ENCODE results near the gene COG6. TPM values are rescaled to one million over a fixed set of nuclear protein-coding genes. Genes with fewer than 3 reads are reported as not detected.

The COG6 gene
- polyA plus RNA-seq, 1 experiment, result 48.6 TPM

GRCh38 chr13:39692660-39693438 lies 37.4 kb downstream of the COG6 start:
- H3K27ac ChIP-seq (ENCODE audit: low read depth, low read length), result peak overlapping the region; percentile 65
- POLR2A ChIA-PET, result interaction anchor here (0.6 kb wide), 1 partner anchor 991 kb away, joined by 6 read pairs; no protein-coding TSS in a partner anchor
- no peak overlapping the region; the same call in 1 of the 2 replicates for H3K4me3 ChIP-seq (ENCODE audit: low read depth, low read length)
- TF ChIP-seq, protein P1, sequence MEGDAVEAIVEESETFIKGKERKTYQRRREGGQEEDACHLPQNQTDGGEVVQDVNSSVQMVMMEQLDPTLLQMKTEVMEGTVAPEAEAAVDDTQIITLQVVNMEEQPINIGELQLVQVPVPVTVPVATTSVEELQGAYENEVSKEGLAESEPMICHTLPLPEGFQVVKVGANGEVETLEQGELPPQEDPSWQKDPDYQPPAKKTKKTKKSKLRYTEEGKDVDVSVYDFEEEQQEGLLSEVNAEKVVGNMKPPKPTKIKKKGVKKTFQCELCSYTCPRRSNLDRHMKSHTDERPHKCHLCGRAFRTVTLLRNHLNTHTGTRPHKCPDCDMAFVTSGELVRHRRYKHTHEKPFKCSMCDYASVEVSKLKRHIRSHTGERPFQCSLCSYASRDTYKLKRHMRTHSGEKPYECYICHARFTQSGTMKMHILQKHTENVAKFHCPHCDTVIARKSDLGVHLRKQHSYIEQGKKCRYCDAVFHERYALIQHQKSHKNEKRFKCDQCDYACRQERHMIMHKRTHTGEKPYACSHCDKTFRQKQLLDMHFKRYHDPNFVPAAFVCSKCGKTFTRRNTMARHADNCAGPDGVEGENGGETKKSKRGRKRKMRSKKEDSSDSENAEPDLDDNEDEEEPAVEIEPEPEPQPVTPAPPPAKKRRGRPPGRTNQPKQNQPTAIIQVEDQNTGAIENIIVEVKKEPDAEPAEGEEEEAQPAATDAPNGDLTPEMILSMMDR (IDR thresholded peaks at IDR 0.05; ENCODE audit: low read depth, low read length), result no peak
- CTCF ChIA-PET, result interaction anchor here (1.0 to 1.8 kb wide), 5 partner anchors 9 to 1122 kb away, joined by 3 to 8 read pairs (median 5); no protein-coding TSS in a partner anchor
- H3K9me3 ChIP-seq (ENCODE audit: control insufficient read depth, insufficient read depth, low read length), result no peaks in the 10 kb centered on the region
- no peaks in the 10 kb centered on the region for H3K27me3 ChIP-seq (ENCODE audit: control insufficient read depth, insufficient read depth, low read length)
- no peak for DNase-seq (ENCODE audit: low read depth, low spot score)

GRCh38 chr13:39699274-39699673 lies 43.8 kb downstream of the COG6 start:
- no peaks in the 10 kb centered on the region for H3K27me3 ChIP-seq (ENCODE audit: control insufficient read depth, insufficient read depth, low read length)
- POLR2A ChIA-PET, result no interaction called here
- CTCF ChIA-PET, result interaction anchor here (1.5 kb wide), 1 partner anchor 83 kb away, joined by 4 read pairs; no protein-coding TSS in a partner anchor
- no peak overlapping the region for H3K4me3 ChIP-seq (ENCODE audit: low read depth, low read length)
- TF ChIP-seq, protein P1 (IDR thresholded peaks at IDR 0.05; ENCODE audit: low read depth, low read length), result no peak
- no peak overlapping the region for H3K27ac ChIP-seq (ENCODE audit: low read depth, low read length)
- H3K9me3 ChIP-seq (ENCODE audit: control insufficient read depth, insufficient read depth, low read length), result no peaks in the 10 kb centered on the region
- DNase-seq (ENCODE audit: low read depth, low spot score), result no peak

GRCh38 chr13:39712626-39713025 lies 57.2 kb downstream of the COG6 start:
- Histone ChIP-seq H3K4me3 (ENCODE audit: low read depth, low read length) (no peak overlapping the region), H3K9me3 (ENCODE audit: control insufficient read depth, insufficient read depth, low read length) (peaks cover 2% of the 10 kb centered on the region; the same call in 1 of the 2 replicates), H3K27me3 (ENCODE audit: control insufficient read depth, insufficient read depth, low read length) (no peaks in the 10 kb centered on the region), H3K27ac (ENCODE audit: low read depth, low read length) (no peak overlapping the region)
- CTCF ChIA-PET, result no interaction called here
- POLR2A ChIA-PET, result no interaction called here
- TF ChIP-seq, protein P1 (IDR thresholded peaks at IDR 0.05; ENCODE audit: low read depth, low read length), result no peak
- no peak for DNase-seq (ENCODE audit: low read depth, low spot score)

DNA sequence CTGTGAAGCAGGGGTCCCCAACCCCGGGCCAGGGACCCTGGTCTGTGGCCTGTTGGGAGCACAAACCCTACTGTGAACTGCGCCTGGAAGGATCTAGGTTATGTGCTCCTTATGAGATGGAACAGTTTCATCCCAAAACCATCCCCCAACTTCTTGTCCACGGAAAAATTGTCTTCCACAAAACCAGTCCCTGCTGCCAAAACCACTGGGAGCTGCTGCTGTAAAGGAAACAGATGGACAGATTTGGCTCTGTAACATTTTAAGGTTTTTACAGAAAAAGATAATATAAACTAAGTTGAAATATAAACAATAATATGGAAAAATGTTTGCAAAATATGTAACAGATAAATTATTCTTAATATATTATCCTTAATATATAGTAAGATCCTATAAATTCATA lies 73.7 kb downstream of the COG6 start:
- H3K4me3 ChIP-seq (ENCODE audit: low read depth, low read length), result no peak overlapping the region
- H3K9me3 ChIP-seq (ENCODE audit: control insufficient read depth, insufficient read depth, low read length), result no peaks in the 10 kb centered on the region
- H3K27me3 ChIP-seq (ENCODE audit: control insufficient read depth, insufficient read depth, low read length), result no peaks in the 10 kb centered on the region
- CTCF ChIA-PET, result no interaction called here
- POLR2A ChIA-PET, result no interaction called here
- no peak for DNase-seq (ENCODE audit: low read depth, low spot score)
- H3K27ac ChIP-seq (ENCODE audit: low read depth, low read length), result no peak overlapping the region
- TF ChIP-seq, protein P1 (IDR thresholded peaks at IDR 0.05; ENCODE audit: low read depth, low read length), result no peak

- ChIA-PET POLR2A (no interaction called here), CTCF (interaction anchor here (1.4 kb wide), 1 partner anchor 208 kb away, joined by 3 read pairs; no protein-coding TSS in a partner anchor)
- TF ChIP-seq, protein P1 (IDR thresholded peaks at IDR 0.05; ENCODE audit: low read depth, low read length), result no peak
- DNase-seq (ENCODE audit: low read depth, low spot score), result no peak
- Histone ChIP-seq H3K4me3 (ENCODE audit: low read depth, low read length) (no peak overlapping the region), H3K9me3 (ENCODE audit: control insufficient read depth, insufficient read depth, low read length) (no peaks in the 10 kb centered on the region), H3K27me3 (ENCODE audit: control insufficient read depth, insufficient read depth, low read length) (no peaks in the 10 kb centered on the region), H3K27ac (ENCODE audit: low read depth, low read length) (no peak overlapping the region)
Measured at GRCh38 chr13:39734952-39735351, 79.5 kb downstream of the COG6 start.

Measured in AG04450 (cell line).